Measurements from ENCODE around the gene ZFAND4.

ZFAND4 gene

DNA sequence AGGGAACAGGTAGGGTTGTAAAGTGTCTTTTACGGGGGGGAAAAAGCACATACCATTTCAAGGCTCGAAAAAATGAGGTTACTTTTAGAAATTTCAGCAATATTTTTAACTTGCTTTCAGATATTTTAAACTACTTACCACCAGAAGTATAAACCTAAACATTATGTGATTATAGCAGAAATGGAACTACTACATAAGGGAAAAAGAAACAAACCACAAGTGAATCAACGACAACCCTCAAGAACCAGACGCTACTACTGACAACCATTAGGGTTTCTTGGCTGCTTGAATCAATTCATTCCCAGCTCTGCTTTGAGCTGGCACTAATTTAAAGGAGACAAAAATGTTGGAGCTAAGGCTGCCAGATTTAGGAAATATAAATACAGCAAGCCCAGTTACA is 80.1 kb downstream of the ZFAND4 start:
- Histone ChIP-seq H3K9me2 (replicated peaks; ENCODE audit: low read depth, low read length) (no peaks in the 10 kb centered on the region), H3K4me2 (ENCODE audit: low read depth, low read length, poor library complexity, severe bottlenecking) (peak overlapping the region; percentile 82), H3K4me3 (ENCODE audit: low read length, poor library complexity, severe bottlenecking) (peak overlapping the region; percentile 89), H2AFZ (ENCODE audit: low read length) (0 out of 2 replicates have a peak overlapping the region, but pooled peaks have one; percentile 51), H3K36me3 (ENCODE audit: insufficient read depth, low read length) (no peaks in the 10 kb centered on the region), H3K27me3 (ENCODE audit: insufficient read depth, low read length, poor library complexity, severe bottlenecking) (no peaks in the 10 kb centered on the region), H4K20me1 (ENCODE audit: insufficient read depth, low read length, poor library complexity, severe bottlenecking) (no peaks in the 10 kb centered on the region), H3K9me3 (ENCODE audit: insufficient read depth, low read depth, low read length) (no peaks in the 10 kb centered on the region; the same call in 1 of the 2 replicates), H3K79me2 (ENCODE audit: insufficient read depth, low read length) (peaks cover 24% of the 10 kb centered on the region), H3F3A (ENCODE audit: low read depth) (no peaks in the 10 kb centered on the region), H3K9ac (ENCODE audit: low read depth, low read length, poor library complexity, severe bottlenecking) (peak overlapping the region; percentile 75), H3K4me1 (ENCODE audit: insufficient read depth, low read length, poor library complexity, severe bottlenecking) (peaks cover 28% of the 10 kb centered on the region)
- TF ChIP-seq, protein P1, sequence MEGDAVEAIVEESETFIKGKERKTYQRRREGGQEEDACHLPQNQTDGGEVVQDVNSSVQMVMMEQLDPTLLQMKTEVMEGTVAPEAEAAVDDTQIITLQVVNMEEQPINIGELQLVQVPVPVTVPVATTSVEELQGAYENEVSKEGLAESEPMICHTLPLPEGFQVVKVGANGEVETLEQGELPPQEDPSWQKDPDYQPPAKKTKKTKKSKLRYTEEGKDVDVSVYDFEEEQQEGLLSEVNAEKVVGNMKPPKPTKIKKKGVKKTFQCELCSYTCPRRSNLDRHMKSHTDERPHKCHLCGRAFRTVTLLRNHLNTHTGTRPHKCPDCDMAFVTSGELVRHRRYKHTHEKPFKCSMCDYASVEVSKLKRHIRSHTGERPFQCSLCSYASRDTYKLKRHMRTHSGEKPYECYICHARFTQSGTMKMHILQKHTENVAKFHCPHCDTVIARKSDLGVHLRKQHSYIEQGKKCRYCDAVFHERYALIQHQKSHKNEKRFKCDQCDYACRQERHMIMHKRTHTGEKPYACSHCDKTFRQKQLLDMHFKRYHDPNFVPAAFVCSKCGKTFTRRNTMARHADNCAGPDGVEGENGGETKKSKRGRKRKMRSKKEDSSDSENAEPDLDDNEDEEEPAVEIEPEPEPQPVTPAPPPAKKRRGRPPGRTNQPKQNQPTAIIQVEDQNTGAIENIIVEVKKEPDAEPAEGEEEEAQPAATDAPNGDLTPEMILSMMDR (conservative IDR thresholded peaks at IDR 0.05; ENCODE audit: low read length): no peak
- no peak for TF ChIP-seq EZH2phosphoT487 (IDR thresholded peaks at IDR 0.05; ENCODE audit: borderline replicate concordance)

DNA sequence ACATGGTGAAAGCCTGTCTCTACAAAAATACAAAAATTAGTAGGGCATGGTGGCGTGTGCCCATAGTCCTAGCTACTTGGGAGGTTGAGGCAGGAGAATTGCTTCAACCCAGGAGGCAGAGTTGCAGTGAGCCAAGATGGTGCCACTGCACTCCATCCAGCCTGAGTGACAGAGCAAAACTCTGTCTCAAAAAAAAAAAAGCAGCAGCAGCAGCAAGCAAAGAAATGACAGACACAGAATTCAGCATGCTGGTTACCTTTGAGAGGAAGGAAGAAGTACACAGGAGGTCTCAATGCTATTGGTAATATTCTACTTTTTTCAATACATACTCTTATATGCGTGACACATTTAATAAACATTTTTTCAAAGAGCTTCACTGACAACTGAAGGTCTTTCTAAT is 81.3 kb downstream of the ZFAND4 start:
- Histone ChIP-seq H3K79me2 (ENCODE audit: insufficient read depth, low read length) (peaks cover 27% of the 10 kb centered on the region), H3K4me3 (ENCODE audit: low read length, poor library complexity, severe bottlenecking) (peak overlapping the region; percentile 89)

DNA sequence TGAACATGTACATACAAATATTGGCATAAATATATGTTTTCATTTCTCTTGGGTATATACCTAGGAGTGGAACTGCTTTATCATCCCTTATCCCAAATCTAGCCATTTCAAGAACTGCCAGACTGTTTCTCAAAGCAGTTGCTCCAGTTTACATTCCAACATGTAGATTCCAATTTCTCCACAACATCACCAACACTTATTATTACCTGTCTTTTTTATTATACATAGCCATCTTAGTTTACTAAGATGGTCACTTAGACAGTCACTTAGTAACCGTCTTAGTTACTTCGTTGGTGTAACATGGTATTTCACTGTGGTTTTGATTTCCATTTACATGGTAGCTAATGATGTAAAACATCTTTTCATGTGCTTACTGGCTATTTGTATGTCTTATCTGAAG is 82.7 kb downstream of the ZFAND4 start:
- no peak for TF ChIP-seq EZH2phosphoT487 (IDR thresholded peaks at IDR 0.05; ENCODE audit: borderline replicate concordance)
- TF ChIP-seq, protein P1 (conservative IDR thresholded peaks at IDR 0.05; ENCODE audit: low read length): no peak

More for the DNA sequence above, 81.3 kb downstream of the ZFAND4 start:
- H3K9me3 ChIP-seq (ENCODE audit: insufficient read depth, low read depth, low read length): peaks cover 4% of the 10 kb centered on the region; the same call in 1 of the 2 replicates
- H2AFZ ChIP-seq (ENCODE audit: low read length): no peak overlapping the region
- H3K4me2 ChIP-seq (ENCODE audit: low read depth, low read length, poor library complexity, severe bottlenecking): peak overlapping the region; percentile 82
- H3K9me2 ChIP-seq (replicated peaks; ENCODE audit: low read depth, low read length): no peaks in the 10 kb centered on the region
- no peaks in the 10 kb centered on the region for H3F3A ChIP-seq (ENCODE audit: low read depth)
- H4K20me1 ChIP-seq (ENCODE audit: insufficient read depth, low read length, poor library complexity, severe bottlenecking): no peaks in the 10 kb centered on the region
- no peaks in the 10 kb centered on the region for H3K36me3 ChIP-seq (ENCODE audit: insufficient read depth, low read length)
- H3K9ac ChIP-seq (ENCODE audit: low read depth, low read length, poor library complexity, severe bottlenecking): peak overlapping the region; percentile 26
- H3K4me1 ChIP-seq (ENCODE audit: insufficient read depth, low read length, poor library complexity, severe bottlenecking): peaks cover 28% of the 10 kb centered on the region
- H3K27me3 ChIP-seq (ENCODE audit: insufficient read depth, low read length, poor library complexity, severe bottlenecking): no peaks in the 10 kb centered on the region
- TF ChIP-seq EZH2phosphoT487 (IDR thresholded peaks at IDR 0.05; ENCODE audit: borderline replicate concordance): no peak
- TF ChIP-seq, protein P1 (conservative IDR thresholded peaks at IDR 0.05; ENCODE audit: low read length): no peak

More for the DNA sequence above, 82.7 kb downstream of the ZFAND4 start:
- Histone ChIP-seq H3F3A (ENCODE audit: low read depth) (no peaks in the 10 kb centered on the region), H3K36me3 (ENCODE audit: insufficient read depth, low read length) (no peaks in the 10 kb centered on the region), H3K4me3 (ENCODE audit: low read length, poor library complexity, severe bottlenecking) (no peak overlapping the region), H3K4me1 (ENCODE audit: insufficient read depth, low read length, poor library complexity, severe bottlenecking) (peaks cover 24% of the 10 kb centered on the region), H3K79me2 (ENCODE audit: insufficient read depth, low read length) (peaks cover 30% of the 10 kb centered on the region), H2AFZ (ENCODE audit: low read length) (no peak overlapping the region), H3K4me2 (ENCODE audit: low read depth, low read length, poor library complexity, severe bottlenecking) (no peak overlapping the region), H3K9me3 (ENCODE audit: insufficient read depth, low read depth, low read length) (peaks cover 4% of the 10 kb centered on the region; the same call in 1 of the 2 replicates), H3K9ac (ENCODE audit: low read depth, low read length, poor library complexity, severe bottlenecking) (no peak overlapping the region), H3K9me2 (replicated peaks; ENCODE audit: low read depth, low read length) (no peaks in the 10 kb centered on the region), H3K27me3 (ENCODE audit: insufficient read depth, low read length, poor library complexity, severe bottlenecking) (no peaks in the 10 kb centered on the region), H4K20me1 (ENCODE audit: insufficient read depth, low read length, poor library complexity, severe bottlenecking) (no peaks in the 10 kb centered on the region)

Measured in Loucy (cell line).